ENCODE data around the gene CCDC191.

The CCDC191 gene

GRCh38 chr3:114093596-114093995 is 37.3 kb upstream of the CCDC191 start:
- ChIA-PET CTCF (no interaction called here), POLR2A (ENCODE audit: low non-redundant PET) (no interaction called here)
- peak; percentile 56 for DNase-seq (ENCODE audit: low spot score)
- no peak for TF ChIP-seq CTCF (conservative IDR thresholded peaks at IDR 0.05; ENCODE audit: low read depth)
- H3K27ac ChIP-seq, result no peak overlapping the region

GRCh38 chr3:114093016-114093380 is 36.7 kb upstream of the CCDC191 start:
- H3K27ac ChIP-seq, result no peak overlapping the region
- no peak for TF ChIP-seq CTCF (conservative IDR thresholded peaks at IDR 0.05; ENCODE audit: low read depth)
- DNase-seq (ENCODE audit: low spot score), result no peak
- POLR2A ChIA-PET (ENCODE audit: low non-redundant PET), result no interaction called here
- CTCF ChIA-PET, result no interaction called here

GRCh38 chr3:114092151-114093015 is 36.1 kb upstream of the CCDC191 start:
- TF ChIP-seq CTCF (conservative IDR thresholded peaks at IDR 0.05; ENCODE audit: low read depth), result no peak
- POLR2A ChIA-PET (ENCODE audit: low non-redundant PET), result no interaction called here
- no peak overlapping the region for H3K27ac ChIP-seq
- no peak for DNase-seq (ENCODE audit: low spot score)
- CTCF ChIA-PET, result no interaction called here

GRCh38 chr3:114089675-114090074 is 33.3 kb upstream of the CCDC191 start:
- ChIA-PET CTCF (no interaction called here), POLR2A (ENCODE audit: low non-redundant PET) (no interaction called here)
- DNase-seq (ENCODE audit: low spot score), result no peak
- H3K27ac ChIP-seq, result no peak overlapping the region
- TF ChIP-seq CTCF (conservative IDR thresholded peaks at IDR 0.05; ENCODE audit: low read depth), result no peak

GRCh38 chr3:114086356-114086755 is 30.0 kb upstream of the CCDC191 start:
- H3K27ac ChIP-seq, result no peak overlapping the region
- ChIA-PET CTCF (no interaction called here), POLR2A (ENCODE audit: low non-redundant PET) (no interaction called here)
- no peak for TF ChIP-seq CTCF (conservative IDR thresholded peaks at IDR 0.05; ENCODE audit: low read depth)
- DNase-seq (ENCODE audit: low spot score), result no peak

GRCh38 chr3:114083112-114083511 is 26.8 kb upstream of the CCDC191 start:
- ChIA-PET POLR2A (ENCODE audit: low non-redundant PET) (no interaction called here), CTCF (no interaction called here)
- DNase-seq (ENCODE audit: low spot score), result no peak
- TF ChIP-seq CTCF (conservative IDR thresholded peaks at IDR 0.05; ENCODE audit: low read depth), result no peak
- no peak overlapping the region for H3K27ac ChIP-seq
